DND-41 (cell line): ENCODE measurements around the gene JARID2.

Experiments used
- ATAC-seq: fragments of 200-7000 bp; cut with Tn5 transposase; 3 replicates; pipeline ENCODE4 v1.9.1; 2021; ENCODE audit warnings: low read depth; ENCODE audit not compliant: insufficient read depth
- DNase-seq: peaks from one replicate; pipeline ENCODE4 v3.0.0-alpha.2; 2020
- H2AFZ ChIP-seq: 2 replicates; pipeline ENCODE4 v1.6.0; 2012; ENCODE audit warnings: low read depth, low read length
- H3K27ac ChIP-seq: 2 replicates; pipeline ENCODE4 v1.5.1; 2012; ENCODE audit warnings: low read length, inconsistent platforms
- H3K27me3 ChIP-seq: fragments of 200-600 bp; sonication (generic); 2 replicates; pipeline ENCODE4 v1.6.0; 2012; ENCODE audit warnings: low read length, mild to moderate bottlenecking, inconsistent platforms; ENCODE audit not compliant: insufficient read depth, poor library complexity
- H3K36me3 ChIP-seq: 2 replicates; pipeline ENCODE4 v1.5.1; 2012; ENCODE audit warnings: low read length, inconsistent platforms; ENCODE audit not compliant: insufficient read depth
- H3K4me1 ChIP-seq: 2 replicates; pipeline ENCODE4 v1.5.1; 2012; ENCODE audit warnings: mild to moderate bottlenecking, low read length; ENCODE audit not compliant: insufficient read depth
- H3K4me2 ChIP-seq: 2 replicates; pipeline ENCODE4 v1.6.0; 2012; ENCODE audit warnings: mild to moderate bottlenecking, moderate library complexity, low read length, inconsistent platforms; ENCODE audit not compliant: insufficient read depth
- H3K4me3 ChIP-seq, 2 experiments: fragments of 200-600 bp in 1 of 2; shearing (Covaris generic) in 1 of 2; 2 replicates each; pipeline ENCODE4 v1.5.1; 2012 to 2016; ENCODE audit warnings: inconsistent platforms in 2 of 2, low read length in 2 of 2, mild to moderate bottlenecking in 2 of 2, low read depth in 1 of 2, moderate library complexity in 1 of 2
- H3K79me2 ChIP-seq: 2 replicates; pipeline ENCODE4 v1.6.0; 2012; ENCODE audit warnings: low read length, inconsistent platforms; ENCODE audit not compliant: insufficient read depth
- H3K9ac ChIP-seq: 2 replicates; pipeline ENCODE4 v1.6.0; 2012; ENCODE audit warnings: low read depth, mild to moderate bottlenecking, inconsistent platforms, low read length, moderate library complexity
- H3K9me3 ChIP-seq: 2 replicates; pipeline ENCODE4 v1.5.1; 2012; ENCODE audit warnings: low read length, moderate library complexity, mild to moderate bottlenecking, inconsistent platforms; ENCODE audit not compliant: insufficient read depth, severe bottlenecking
- H4K20me1 ChIP-seq: 2 replicates; pipeline ENCODE4 v1.6.0; 2012; ENCODE audit warnings: low read length; ENCODE audit not compliant: insufficient read depth
- CTCF ChIP-seq: IDR thresholded peaks from 2 replicates; pipeline ENCODE4 v1.5.1; 2012; ENCODE audit warnings: borderline replicate concordance, low read length, moderate library complexity, mild to moderate bottlenecking; ENCODE audit not compliant: poor library complexity, severe bottlenecking; ENCODE audit errors: extremely low read depth
- EZH2 ChIP-seq: IDR thresholded peaks from 3 replicates; pipeline ENCODE4 v1.6.1; 2012; ENCODE audit warnings: borderline replicate concordance, low read depth, mild to moderate bottlenecking, moderate library complexity, low read length, inconsistent platforms; ENCODE audit not compliant: severe bottlenecking

Gene JARID2

GRCh38 chr6:15431762-15432483 is 186.1 kb downstream of the JARID2 start:
- H3K79me2 ChIP-seq: peaks cover 57% of the 10 kb centered on the region

GRCh38 chr6:15433511-15433861 is 187.6 kb downstream of the JARID2 start:
- TF ChIP-seq CTCF (no peak), EZH2 (no peak)
- no peak for ATAC-seq
- H3K79me2 ChIP-seq: peaks cover 53% of the 10 kb centered on the region

More at GRCh38 chr6:15431762-15432483, 186.1 kb downstream of the JARID2 start:
- Histone ChIP-seq H4K20me1 (peaks cover 10% of the 10 kb centered on the region), H2AFZ (no peak overlapping the region), H3K27me3 (no peaks in the 10 kb centered on the region), H3K4me3 (no peak overlapping the region), H3K9me3 (no peaks in the 10 kb centered on the region), H3K4me2 (no peak overlapping the region), H3K27ac (no peak overlapping the region), H3K9ac (no peak overlapping the region), H3K36me3 (no peaks in the 10 kb centered on the region), H3K4me1 (peaks cover 12% of the 10 kb centered on the region)
- no peak for TF ChIP-seq CTCF
- TF ChIP-seq EZH2: no peak
- ATAC-seq: no peak
- no peak for DNase-seq

GRCh38 chr6:15434263-15434662 is 188.4 kb downstream of the JARID2 start:
- no peak overlapping the region for H3K4me3 ChIP-seq

More at GRCh38 chr6:15433511-15433861, 187.6 kb downstream of the JARID2 start:
- H2AFZ ChIP-seq: no peak overlapping the region
- no peak overlapping the region for H3K27ac ChIP-seq
- peaks cover 10% of the 10 kb centered on the region for H4K20me1 ChIP-seq
- H3K4me1 ChIP-seq: peaks cover 14% of the 10 kb centered on the region
- no peaks in the 10 kb centered on the region for H3K27me3 ChIP-seq
- no peak overlapping the region for H3K4me3 ChIP-seq
- H3K9me3 ChIP-seq: no peaks in the 10 kb centered on the region
- no peak overlapping the region for H3K4me2 ChIP-seq
- H3K9ac ChIP-seq: no peak overlapping the region
- DNase-seq: no peak
- H3K36me3 ChIP-seq: no peaks in the 10 kb centered on the region

More at GRCh38 chr6:15434263-15434662, 188.4 kb downstream of the JARID2 start:
- no peak for TF ChIP-seq EZH2
- TF ChIP-seq CTCF: no peak
- DNase-seq (no peak), ATAC-seq (no peak)
- peaks cover 22% of the 10 kb centered on the region for H3K4me1 ChIP-seq
- H3K27ac ChIP-seq: no peak overlapping the region
- H3K36me3 ChIP-seq: no peaks in the 10 kb centered on the region
- no peak overlapping the region for H3K4me2 ChIP-seq
- H3K9ac ChIP-seq: no peak overlapping the region
- peaks cover 10% of the 10 kb centered on the region for H4K20me1 ChIP-seq
- peaks cover 52% of the 10 kb centered on the region for H3K79me2 ChIP-seq
- no peak overlapping the region for H2AFZ ChIP-seq
- no peaks in the 10 kb centered on the region for H3K27me3 ChIP-seq
- no peaks in the 10 kb centered on the region for H3K9me3 ChIP-seq
